Activated B cell treated with CpG ODN at 0.5 μM for 24 hours (primary cell): ENCODE measurements around the gene HTD2. TPM values are rescaled to one million over a fixed set of nuclear protein-coding genes. Genes with fewer than 3 reads are reported as not detected.

Experiments used
- ATAC-seq: fragments of 200-7000 bp; cut with Tn5 transposase; one replicate; pipeline ENCODE4 v1.10.0; 2021; ENCODE audit warnings: low read depth, mild to moderate bottlenecking, moderate library complexity
- CTCF ChIA-PET: fragments of 350-600 bp; sonication (Branson Sonifier 250); formaldehyde crosslinking; loops from one replicate; lab custom pipeline; 2021; ENCODE audit warnings: antibody characterized with exemption; lab: Charles Lee
- POLR2A ChIA-PET: fragments of 350-600 bp; sonication (Branson Sonifier 250); formaldehyde crosslinking; loops from one replicate; lab custom pipeline; 2021; ENCODE audit warnings: antibody characterized with exemption; lab: Charles Lee
- DNase-seq: peaks from one replicate; pipeline ENCODE4 v3.0.0; 2022
- H3K27ac Mint-ChIP-seq: one replicate; pipeline ENCODE4 v1.8.0; 2020; ENCODE audit warnings: mixed read lengths
- H3K27me3 Mint-ChIP-seq: one replicate; pipeline ENCODE4 v1.8.0; 2021; ENCODE audit warnings: mixed read lengths
- H3K36me3 Mint-ChIP-seq: one replicate; pipeline ENCODE4 v1.8.0; 2021; ENCODE audit warnings: low read depth, mixed read lengths
- H3K4me1 Mint-ChIP-seq: one replicate; pipeline ENCODE4 v1.8.0; 2021; ENCODE audit warnings: mixed read lengths
- H3K4me3 Mint-ChIP-seq: one replicate; pipeline ENCODE4 v1.8.0; 2020; ENCODE audit warnings: mild to moderate bottlenecking, mixed read lengths
- H3K9me3 Mint-ChIP-seq: one replicate; pipeline ENCODE4 v1.8.0; 2020; ENCODE audit warnings: mixed read lengths
- CTCF ChIP-seq: fragments of 200-600 bp; IDR thresholded peaks from one replicate; pipeline ENCODE4 v1.8.0; 2022; ENCODE audit warnings: antibody characterized with exemption, mild to moderate bottlenecking
- intact Hi-C: fragments of 100-400 bp; cut with micrococcal nuclease; formaldehyde crosslinking; loops from one replicate; pipeline ENCODE4 v1.15.1; 2024
- total RNA-seq: library from RNA; stranded (reverse); gene quantifications from 2 replicates; pipeline ENCODE4 v1.2.3, GENCODE V29; 2022

Gene HTD2
- total RNA-seq, 1 donor from 2014 or later = 11.4 TPM

DNA sequence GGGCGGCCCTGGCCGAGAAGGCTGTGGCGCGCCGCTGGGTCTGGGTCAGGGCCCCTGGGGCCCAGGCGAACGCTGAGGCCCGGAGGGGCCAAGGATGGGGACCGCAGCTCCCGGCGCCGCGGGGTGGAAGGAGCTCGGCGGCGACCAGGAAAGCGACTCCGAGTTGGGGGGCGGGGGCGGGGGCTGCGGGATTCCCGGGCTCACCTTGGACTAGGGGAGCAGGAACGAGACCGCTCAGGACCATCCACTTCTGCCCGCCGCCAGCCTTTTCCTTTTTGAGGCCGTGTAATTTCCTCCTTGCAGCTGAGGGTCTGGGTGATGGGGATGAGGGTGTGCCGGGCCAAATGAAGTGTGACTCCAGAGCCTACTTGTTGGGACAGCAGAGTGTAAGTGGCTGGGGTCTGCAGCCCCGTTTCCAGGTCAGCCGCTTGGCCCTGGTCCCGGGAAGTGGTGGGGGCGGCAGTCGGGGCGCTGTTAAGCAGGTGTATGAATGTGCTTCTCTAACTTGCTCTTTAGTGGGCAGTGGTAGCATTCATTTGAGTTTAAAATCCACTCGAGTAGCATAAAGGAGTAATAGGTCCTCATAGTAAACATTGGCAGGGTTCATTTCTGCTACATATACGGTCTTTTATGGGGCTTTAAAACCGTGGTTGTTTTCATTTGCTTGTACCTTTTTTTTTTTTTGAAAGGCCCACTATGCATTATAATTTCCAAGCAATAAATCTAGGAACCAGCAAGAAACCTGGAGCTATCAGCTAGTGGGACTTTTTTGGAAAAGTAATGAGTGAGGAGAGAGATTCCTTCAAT, 27.1 kb downstream of the HTD2 start:
- H3K9me3 Mint-ChIP-seq = no peaks in the 10 kb centered on the region
- ATAC-seq = peak; percentile 56
- H3K4me3 Mint-ChIP-seq = peak overlapping the region; percentile 100
- POLR2A ChIA-PET = interaction anchor here (0.6 to 15.4 kb wide), 19 partner anchors 9 to 1551 kb away, joined by 3 to 565 read pairs (median 5); partner anchors contain the start of genes HTD2, KCTD6, RPP14 and SLMAP
- peak; percentile 42 for DNase-seq
- peak overlapping the region; percentile 99 for H3K27ac Mint-ChIP-seq
- H3K4me1 Mint-ChIP-seq = peaks cover 56% of the 10 kb centered on the region
- no peaks in the 10 kb centered on the region for H3K27me3 Mint-ChIP-seq
- peaks cover 19% of the 10 kb centered on the region for H3K36me3 Mint-ChIP-seq
- CTCF ChIA-PET = interaction anchor here (0.8 to 10.2 kb wide), 17 partner anchors 11 to 160 kb away, joined by 3 to 125 read pairs (median 5); partner anchors contain the start of genes HTD2 and RPP14
- no peak for TF ChIP-seq CTCF
- intact Hi-C loops = loop anchor here (1.0 to 5.0 kb wide), 5 partner anchors 17 to 81 kb away; partner anchors contain the start of genes HTD2 and RPP14

GRCh38 chr3:58334013-58334321, 27.6 kb downstream of the HTD2 start:
- DNase-seq = no peak
- Mint-ChIP-seq H3K36me3 (peaks cover 24% of the 10 kb centered on the region), H3K4me1 (peaks cover 62% of the 10 kb centered on the region), H3K27me3 (no peaks in the 10 kb centered on the region), H3K9me3 (no peaks in the 10 kb centered on the region), H3K4me3 (peak overlapping the region; percentile 100), H3K27ac (peak overlapping the region; percentile 99)
- no peak for ATAC-seq
- no peak for TF ChIP-seq CTCF
- intact Hi-C loops = loop anchor here (2.0 to 5.0 kb wide), 2 partner anchors 33 to 51 kb away; no protein-coding TSS in a partner anchor
- ChIA-PET POLR2A (interaction anchor here (0.7 to 15.4 kb wide), 16 partner anchors 9 to 157 kb away, joined by 3 to 565 read pairs (median 6); partner anchors contain the start of genes HTD2, KCTD6 and RPP14), CTCF (interaction anchor here (0.8 to 10.2 kb wide), 18 partner anchors 12 to 159 kb away, joined by 3 to 125 read pairs (median 5); partner anchors contain the start of genes HTD2 and RPP14)

- DNase-seq = no peak
- TF ChIP-seq CTCF = no peak
- ChIA-PET POLR2A (interaction anchor here (0.7 to 15.4 kb wide), 18 partner anchors 9 to 157 kb away, joined by 3 to 565 read pairs (median 6); partner anchors contain the start of genes HTD2, KCTD6 and RPP14), CTCF (interaction anchor here (0.8 to 10.2 kb wide), 17 partner anchors 8 to 159 kb away, joined by 3 to 125 read pairs (median 5); partner anchors contain the start of genes HTD2, PDHB and RPP14)
- Mint-ChIP-seq H3K36me3 (peaks cover 29% of the 10 kb centered on the region), H3K4me3 (peak overlapping the region; percentile 100), H3K4me1 (peaks cover 67% of the 10 kb centered on the region), H3K27me3 (no peaks in the 10 kb centered on the region), H3K27ac (peak overlapping the region; percentile 99), H3K9me3 (no peaks in the 10 kb centered on the region)
- no peak for ATAC-seq
- intact Hi-C loops = loop anchor here (2.0 to 5.0 kb wide), 2 partner anchors 33 to 50 kb away; no protein-coding TSS in a partner anchor
These were observed 28.2 kb downstream of the HTD2 start for GRCh38 chr3:58334506-58334884.

DNA sequence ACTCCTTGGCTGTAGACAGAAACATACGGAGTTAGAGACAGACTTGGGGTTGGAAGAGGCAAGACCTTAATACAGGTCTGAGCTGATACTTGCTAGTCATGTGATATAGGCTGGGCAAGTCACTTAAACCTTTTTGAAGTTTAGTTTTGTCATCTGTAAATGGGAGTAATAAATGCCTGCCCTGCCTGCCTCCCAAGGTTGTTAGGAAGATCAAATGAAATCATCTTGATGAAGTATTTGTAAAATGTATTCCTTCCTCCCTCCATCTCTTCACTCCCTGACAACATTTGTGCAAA, 29.3 kb downstream of the HTD2 start:
- H3K36me3 Mint-ChIP-seq = peaks cover 29% of the 10 kb centered on the region
- peak overlapping the region; percentile 99 for H3K27ac Mint-ChIP-seq
- no peak for DNase-seq
- peak overlapping the region; percentile 100 for H3K4me3 Mint-ChIP-seq
- H3K4me1 Mint-ChIP-seq = peaks cover 73% of the 10 kb centered on the region
- H3K27me3 Mint-ChIP-seq = no peaks in the 10 kb centered on the region
- intact Hi-C loops = loop anchor here (1.0 to 2.0 kb wide), 2 partner anchors 20 to 49 kb away; no protein-coding TSS in a partner anchor
- TF ChIP-seq CTCF = no peak
- H3K9me3 Mint-ChIP-seq = no peaks in the 10 kb centered on the region
- ChIA-PET CTCF (interaction anchor here (1.1 to 10.2 kb wide), 9 partner anchors 14 to 148 kb away, joined by 3 to 125 read pairs (median 4); partner anchors contain the start of genes HTD2, PDHB and RPP14), POLR2A (interaction anchor here (0.6 to 15.4 kb wide), 10 partner anchors 9 to 150 kb away, joined by 3 to 565 read pairs (median 5); partner anchors contain the start of genes HTD2 and RPP14)
- ATAC-seq = no peak
